Ovary (tissue), 9 donors: ENCODE data around the gene DLEC1. TPM values are rescaled to one million over a fixed set of nuclear protein-coding genes. Genes with fewer than 3 reads are reported as not detected.
"Not testable (repeated sequence)": the region's sequence is repeated elsewhere in the genome, so short reads cannot be mapped to it uniquely, and the experiment has no call there.

Experiments
- DNase-seq, 5 donors: peaks; one replicate each; pipeline ENCODE4 v3.0.0-alpha.2; 2019 to 2020
- H3K27ac ChIP-seq, 2 donors: fragments of 200-600 bp; one replicate each; pipeline versions ENCODE4 v1.5.1 to v1.8.0; 2019 to 2022
- H3K27me3 ChIP-seq: fragments of 200-600 bp; one replicate; pipeline ENCODE4 v1.8.0; 2022
- H3K36me3 ChIP-seq: fragments of 200-600 bp; sonication (generic); one replicate; pipeline ENCODE4 v1.5.1; 2019
- H3K4me1 ChIP-seq: one replicate; pipeline ENCODE4 v1.8.1; 2013; ENCODE audit warnings: mild to moderate bottlenecking, moderate library complexity; ENCODE audit not compliant: insufficient read depth
- H3K4me3 ChIP-seq: fragments of 200-600 bp; sonication (generic); one replicate; pipeline ENCODE4 v1.5.1; 2017
- H3K9me3 ChIP-seq, 2 donors: fragments of 200-600 bp in 1 of 2; sonication (generic) in 1 of 2; one replicate each; pipeline versions ENCODE4 v1.5.1 to v1.8.1; 2013 to 2019; ENCODE audit warnings: mild to moderate bottlenecking in 1 of 2, moderate library complexity in 1 of 2
- CTCF ChIP-seq, 3 donors: fragments of 450-650 bp in 2 of 3; fragments of 200-600 bp in 1 of 3; IDR thresholded peaks; one replicate each; pipeline versions ENCODE4 v1.5.1 to v1.8.0; 2016 to 2022; ENCODE audit warnings: antibody characterized with exemption in 3 of 3, mild to moderate bottlenecking in 1 of 3
- EP300 ChIP-seq: sonication (generic); formaldehyde crosslinking; IDR thresholded peaks from one replicate; pipeline ENCODE4 v1.6.1; 2017; ENCODE audit warnings: antibody characterized with exemption
- POLR2A ChIP-seq: fragments of 450-650 bp; IDR thresholded peaks from one replicate; pipeline ENCODE4 v1.6.1; 2017; ENCODE audit warnings: antibody characterized with exemption, mild to moderate bottlenecking, moderate library complexity
- WGBS, 3 donors: extraction: QIAGEN DNeasy Blood & Tissue Kit in 1 of 3; methylation state at CpG; one replicate each; pipeline versions ENCODE4 v1.1.5 to v1.1.7; 2013 to 2017; 5-methylcytosine and 5-hydroxymethylcytosine counted together
- intact Hi-C, 4 donors: fragments of 100-400 bp; cut with DNase I; formaldehyde crosslinking; loops; one replicate each; pipeline versions ENCODE4 v1.11.0 to v1.15.1; 2022 to 2023
- polyA plus RNA-seq, 2 donors: library from polyadenylated mRNA; stranded (reverse); fragments of 200-250 nt in 1 of 2; fragments of 350-450 nt in 1 of 2; fragmentation: Illumina TruSeq in 1 of 2; extraction: RNeasy Lipid Tissue Mini Kit (QIAGEN cat#74804) in 1 of 2; gene quantifications; one replicate each; pipeline ENCODE4 v1.2.3, GENCODE V29; 2013 to 2014
- total RNA-seq, 7 donors: library from RNA; depleted of rRNA in 2 of 7; stranded (reverse); fragments of >200 nt in 2 of 7; fragmentation: NEBNext Ultra II Directional in 3 of 7; extraction: Animal tissue kit (Norgen Biotek cat#: 25700) in 3 of 7; gene quantifications; one replicate each; pipeline versions ENCODE4 v1.1.0 to v1.2.4, GENCODE V29; 2016 to 2023
- donor health status: DM: no; HTN: no; CAD: no; lungs with moderate emphysema.
- donor health status: DM: no; HTN: no; CAD: no.
- donor health status: Bipolar disorder and iron deficiency.
- donor health status: DM: yes; HTN: yes; CAD: no.
- donor health status: DM: no; HTN: no; CAD: no.
- donor health status: DM: yes; HTN: yes; CAD: no.

DLEC1 gene
- total and polyA plus RNA-seq, 9 donors, result 0.93 to 23.8 (median 3.0) TPM

GRCh38 chr3:38133557-38134405, 94.8 kb downstream of the DLEC1 start:
- Histone ChIP-seq H3K4me3 (no peak overlapping the region), H3K36me3 (no peaks in the 10 kb centered on the region), H3K27ac (no peak overlapping the region), H3K4me1 (peaks cover 15% of the 10 kb centered on the region), H3K9me3 (no peaks in the 10 kb centered on the region), H3K27me3 (no peaks in the 10 kb centered on the region)
- intact Hi-C loops, result loop anchor here in 1 of 4 donors (10.0 kb wide), 1 partner anchor 129 kb away; no protein-coding TSS in a partner anchor
- no peak for TF ChIP-seq EP300
- TF ChIP-seq CTCF (IDR thresholded peaks at IDR 0.05), result no peak
- no peak for TF ChIP-seq POLR2A
- no peak for DNase-seq
- 88 to 89% (median 88%) methylated on average over 10 of the region's 10 CpGs for WGBS, 3 donors

GRCh38 chr3:38134517-38135143, 95.6 kb downstream of the DLEC1 start:
- not testable (repeated sequence) for H3K4me3 ChIP-seq, H3K27me3 ChIP-seq, H3K36me3 ChIP-seq, DNase-seq, H3K9me3 ChIP-seq, H3K27ac ChIP-seq
- intact Hi-C loops, result loop anchor here in 2 of 4 donors (5.0 to 10.0 kb wide), 2 partner anchors 130 to 213 kb away; partner anchors contain the start of gene XYLB (in 1 of the 2)
- 74 to 85% (median 75%) methylated on average over 10 of the region's 10 CpGs for WGBS, 3 donors
- H3K4me1 ChIP-seq, result peaks cover 19% of the 10 kb centered on the region

- not testable (repeated sequence) for H3K27me3 ChIP-seq, H3K36me3 ChIP-seq, H3K27ac ChIP-seq, H3K9me3 ChIP-seq, DNase-seq
- Histone ChIP-seq H3K4me1 (peaks cover 21% of the 10 kb centered on the region), H3K4me3 (peak overlapping the region; percentile 96)
- intact Hi-C loops, result loop anchor here in 2 of 4 donors (2.0 to 10.0 kb wide), 3 partner anchors 29 to 212 kb away; partner anchors contain the start of genes OXSR1 (in 1 of the 2) and XYLB (in 1 of the 2)
- 38 to 52% (median 41%) methylated on average over 10 of the region's 10 CpGs for WGBS, 3 donors
Measured at GRCh38 chr3:38135621-38136277, 96.7 kb downstream of the DLEC1 start.

GRCh38 chr3:38136393-38136776, 97.4 kb downstream of the DLEC1 start:
- WGBS, 3 donors, result 0% methylated on average over 19 to 20 of the region's 20 CpGs
- Histone ChIP-seq H3K36me3 (no peaks in the 10 kb centered on the region), H3K27ac (peak overlapping the region; percentile 39 to 61), H3K9me3 (no peaks in the 10 kb centered on the region), H3K4me1 (peaks cover 21% of the 10 kb centered on the region), H3K4me3 (peak overlapping the region; percentile 96), H3K27me3 (no peaks in the 10 kb centered on the region)
- DNase-seq, result peak; percentile 51 to 68 (median 65)
- intact Hi-C loops, result loop anchor here in 2 of 4 donors (2.0 to 10.0 kb wide), 3 partner anchors 28 to 211 kb away; partner anchors contain the start of genes OXSR1 (in 1 of the 2) and XYLB (in 1 of the 2)
- TF ChIP-seq POLR2A (no peak), CTCF (IDR thresholded peaks at IDR 0.05) (no peak), EP300 (no peak)
